Muscle layer of duodenum (tissue), 2 donors: ENCODE data around the gene PDCD10.
A peak's percentile ranks its signal among the peaks of the same experiment; 100 is the strongest.

Source experiments
- H3K27ac ChIP-seq: one replicate; pipeline ENCODE4 v1.7.0; 2013; ENCODE audit warnings: mild to moderate bottlenecking, low read length
- H3K27me3 ChIP-seq: one replicate; pipeline ENCODE4 v1.7.0; 2013; ENCODE audit warnings: low read depth, mild to moderate bottlenecking, control low read depth, low read length
- H3K36me3 ChIP-seq, 2 donors: one replicate each; pipeline ENCODE4 v1.7.0; 2013; ENCODE audit warnings: low read length in 2 of 2, control low read depth in 1 of 2, mild to moderate bottlenecking in 1 of 2; ENCODE audit not compliant: insufficient read depth in 2 of 2, control insufficient read depth in 1 of 2
- H3K4me1 ChIP-seq, 2 donors: one replicate each; pipeline ENCODE4 v1.7.0; 2013; ENCODE audit warnings: low read length in 2 of 2, mild to moderate bottlenecking in 2 of 2, control low read depth in 1 of 2, moderate library complexity in 1 of 2; ENCODE audit not compliant: insufficient read depth in 2 of 2, control insufficient read depth in 1 of 2
- H3K4me3 ChIP-seq, 2 donors: one replicate each; pipeline ENCODE4 v1.7.0; 2013; ENCODE audit warnings: low read length in 2 of 2, low read depth in 1 of 2, mild to moderate bottlenecking in 1 of 2
- H3K9me3 ChIP-seq, 2 donors: one replicate each; pipeline ENCODE4 v1.7.0; 2013; ENCODE audit warnings: low read length in 2 of 2, control low read depth in 1 of 2, mild to moderate bottlenecking in 1 of 2; ENCODE audit not compliant: control insufficient read depth in 1 of 2
- donor health status: healthy.

Gene PDCD10

GRCh38 chr3:167749728-167750127, 15.0 kb upstream of the PDCD10 start:
- H3K4me3 ChIP-seq: no peak overlapping the region
- no peaks in the 10 kb centered on the region for H3K27me3 ChIP-seq
- no peaks in the 10 kb centered on the region for H3K36me3 ChIP-seq
- no peak overlapping the region for H3K27ac ChIP-seq
- H3K4me1 ChIP-seq: no peaks in the 10 kb centered on the region
- no peaks in the 10 kb centered on the region for H3K9me3 ChIP-seq

- Histone ChIP-seq H3K4me1 (no peaks in the 10 kb centered on the region), H3K4me3 (no peak overlapping the region), H3K36me3 (no peaks in the 10 kb centered on the region), H3K27ac (no peak overlapping the region), H3K9me3 (no peaks in the 10 kb centered on the region), H3K27me3 (no peaks in the 10 kb centered on the region)
Measured at GRCh38 chr3:167749209-167749608, 14.5 kb upstream of the PDCD10 start.

- Histone ChIP-seq H3K4me1 (no peaks in the 10 kb centered on the region), H3K36me3 (no peaks in the 10 kb centered on the region), H3K27me3 (no peaks in the 10 kb centered on the region)
Measured at GRCh38 chr3:167743799-167744198, 9.1 kb upstream of the PDCD10 start.

GRCh38 chr3:167742338-167742737, 7.6 kb upstream of the PDCD10 start:
- Histone ChIP-seq H3K27ac (no peak overlapping the region), H3K36me3 (no peaks in the 10 kb centered on the region), H3K4me3 (no peak overlapping the region), H3K9me3 (no peaks in the 10 kb centered on the region), H3K27me3 (no peaks in the 10 kb centered on the region), H3K4me1 (no peaks in the 10 kb centered on the region)

More at GRCh38 chr3:167743799-167744198, 9.1 kb upstream of the PDCD10 start:
- Histone ChIP-seq H3K4me3 (no peak overlapping the region), H3K9me3 (no peaks in the 10 kb centered on the region), H3K27ac (no peak overlapping the region)

- Histone ChIP-seq H3K9me3 (no peaks in the 10 kb centered on the region), H3K4me3 (no peak overlapping the region), H3K36me3 (no peaks in the 10 kb centered on the region), H3K4me1 (peaks cover 0 to 2% of the 10 kb centered on the region in 2 donors), H3K27ac (no peak overlapping the region), H3K27me3 (no peaks in the 10 kb centered on the region)
Measured at GRCh38 chr3:167740961-167741587, 6.4 kb upstream of the PDCD10 start.

DNA sequence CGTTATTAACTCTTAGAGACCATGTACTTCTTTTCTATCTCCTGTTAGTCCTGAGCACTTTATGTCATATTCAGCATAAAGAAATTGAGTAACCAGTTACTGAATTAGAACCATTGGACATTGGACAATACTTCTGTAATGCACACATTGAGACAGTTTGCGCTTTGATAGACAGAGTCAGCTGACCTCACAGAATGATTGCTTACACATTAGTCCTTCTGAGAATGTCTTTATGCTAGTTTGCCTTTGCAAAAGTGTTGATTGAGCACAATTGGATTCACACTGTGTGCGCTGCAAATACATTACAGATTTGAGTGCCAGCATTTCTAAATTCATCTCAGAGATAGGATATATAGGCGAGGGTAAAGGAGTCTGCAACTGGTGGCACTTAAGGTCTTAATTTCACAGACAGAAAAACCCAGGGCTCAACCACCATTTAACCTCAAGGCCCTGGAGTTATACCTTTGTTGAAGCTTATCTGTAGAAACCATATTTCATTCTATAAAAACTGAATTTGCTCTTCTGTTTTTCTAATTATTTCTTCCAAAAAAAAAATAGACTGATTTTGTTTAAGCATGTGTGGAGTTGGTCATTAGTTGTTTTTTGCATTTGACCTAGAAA, 4.6 kb upstream of the PDCD10 start:
- Histone ChIP-seq H3K4me1 (peaks cover 0 to 5% of the 10 kb centered on the region in 2 donors), H3K9me3 (no peaks in the 10 kb centered on the region), H3K27me3 (no peaks in the 10 kb centered on the region), H3K4me3 (no peak overlapping the region), H3K36me3 (no peaks in the 10 kb centered on the region), H3K27ac (no peak overlapping the region)

DNA sequence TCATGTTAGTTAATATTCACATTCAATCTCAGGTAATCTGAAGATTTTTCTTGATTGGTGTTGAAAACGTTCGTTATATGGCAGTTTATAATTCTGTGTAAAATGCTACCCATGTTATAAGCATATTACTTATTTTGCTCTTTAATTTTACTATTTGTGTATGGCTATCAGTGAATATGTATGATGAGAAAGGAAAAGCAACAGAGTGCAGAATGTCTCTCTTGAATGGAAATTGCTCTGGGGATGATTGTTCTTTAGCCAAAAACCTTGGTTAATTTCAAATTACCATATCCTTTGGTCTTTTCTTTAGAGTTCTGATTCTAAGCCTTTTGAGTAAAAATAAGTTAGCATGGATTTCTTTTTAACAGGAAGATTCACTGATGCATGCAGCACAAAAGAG, 3.3 kb upstream of the PDCD10 start:
- Histone ChIP-seq H3K4me1 (peaks cover 2 to 16% of the 10 kb centered on the region in 2 donors), H3K27ac (no peak overlapping the region), H3K27me3 (no peaks in the 10 kb centered on the region), H3K36me3 (no peaks in the 10 kb centered on the region), H3K4me3 (no peak overlapping the region), H3K9me3 (no peaks in the 10 kb centered on the region)

GRCh38 chr3:167736997-167737396, 2.3 kb upstream of the PDCD10 start:
- peaks cover 3 to 21% of the 10 kb centered on the region in 2 donors for H3K4me1 ChIP-seq
- no peaks in the 10 kb centered on the region for H3K9me3 ChIP-seq
- H3K27ac ChIP-seq: no peak overlapping the region
- no peaks in the 10 kb centered on the region for H3K36me3 ChIP-seq
- no peaks in the 10 kb centered on the region for H3K27me3 ChIP-seq
- no peak overlapping the region for H3K4me3 ChIP-seq

DNA sequence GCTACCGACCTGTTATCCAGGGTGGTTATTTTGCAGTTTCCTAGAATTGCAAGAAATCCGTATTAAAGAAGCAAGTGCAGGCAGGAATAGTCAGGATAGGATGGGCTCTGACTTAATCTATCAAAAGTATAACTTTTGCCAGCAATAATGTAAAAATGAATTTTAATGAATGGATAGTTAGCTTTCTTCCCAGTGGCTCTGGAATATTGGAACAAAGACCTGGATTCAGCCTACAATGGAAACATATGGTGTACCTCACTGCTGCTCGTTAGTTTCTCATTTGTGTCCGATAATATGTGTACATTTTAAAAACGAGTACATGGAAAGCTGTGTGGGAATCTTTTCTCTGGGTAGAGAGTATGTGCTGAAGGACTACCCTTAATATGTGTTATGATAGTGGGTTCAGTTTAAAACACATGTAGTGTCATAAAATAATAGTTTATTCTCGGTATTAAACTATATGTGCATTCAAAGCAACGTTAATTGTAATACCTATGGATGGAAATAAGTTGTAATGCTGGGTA, 1.6 kb upstream of the PDCD10 start:
- Histone ChIP-seq H3K4me3 (peak overlapping the region; percentile 94 to 100), H3K9me3 (no peaks in the 10 kb centered on the region), H3K27ac (no peak overlapping the region), H3K36me3 (no peaks in the 10 kb centered on the region), H3K4me1 (peaks cover 3 to 21% of the 10 kb centered on the region in 2 donors), H3K27me3 (no peaks in the 10 kb centered on the region)

- no peaks in the 10 kb centered on the region for H3K27me3 ChIP-seq
- H3K9me3 ChIP-seq: no peaks in the 10 kb centered on the region
- peak within 1 kb of the TSS; percentile 93 for H3K27ac ChIP-seq
- H3K4me1 ChIP-seq: peaks cover 3 to 21% of the 10 kb centered on the region in 2 donors
- H3K36me3 ChIP-seq: no peaks in the 10 kb centered on the region
- H3K4me3 ChIP-seq: peak within 1 kb of the TSS; percentile 94 to 100
Measured at GRCh38 chr3:167735233-167736138, 794 bp upstream of the PDCD10 start, which contains the start of gene SERPINI1. TSS of gene SERPINI1 (plus strand) at chr3:167735721. CDS start at chr3:167789129, 53,408 bp downstream.

GRCh38 chr3:167733961-167734497, 663 bp downstream of the PDCD10 start:
- Histone ChIP-seq H3K27ac (peak overlapping the region; percentile 93), H3K27me3 (no peaks in the 10 kb centered on the region), H3K36me3 (no peaks in the 10 kb centered on the region), H3K4me3 (peak overlapping the region; percentile 94 to 100), H3K9me3 (no peaks in the 10 kb centered on the region), H3K4me1 (peaks cover 5 to 29% of the 10 kb centered on the region in 2 donors)
